ENCODE data around the gene C1orf167. TPM values are rescaled to one million over a fixed set of nuclear protein-coding genes. Genes with fewer than 3 reads are reported as not detected.

C1orf167 gene
- total RNA-seq, 1 experiment from 2014 or later, result 0.39 TPM

DNA sequence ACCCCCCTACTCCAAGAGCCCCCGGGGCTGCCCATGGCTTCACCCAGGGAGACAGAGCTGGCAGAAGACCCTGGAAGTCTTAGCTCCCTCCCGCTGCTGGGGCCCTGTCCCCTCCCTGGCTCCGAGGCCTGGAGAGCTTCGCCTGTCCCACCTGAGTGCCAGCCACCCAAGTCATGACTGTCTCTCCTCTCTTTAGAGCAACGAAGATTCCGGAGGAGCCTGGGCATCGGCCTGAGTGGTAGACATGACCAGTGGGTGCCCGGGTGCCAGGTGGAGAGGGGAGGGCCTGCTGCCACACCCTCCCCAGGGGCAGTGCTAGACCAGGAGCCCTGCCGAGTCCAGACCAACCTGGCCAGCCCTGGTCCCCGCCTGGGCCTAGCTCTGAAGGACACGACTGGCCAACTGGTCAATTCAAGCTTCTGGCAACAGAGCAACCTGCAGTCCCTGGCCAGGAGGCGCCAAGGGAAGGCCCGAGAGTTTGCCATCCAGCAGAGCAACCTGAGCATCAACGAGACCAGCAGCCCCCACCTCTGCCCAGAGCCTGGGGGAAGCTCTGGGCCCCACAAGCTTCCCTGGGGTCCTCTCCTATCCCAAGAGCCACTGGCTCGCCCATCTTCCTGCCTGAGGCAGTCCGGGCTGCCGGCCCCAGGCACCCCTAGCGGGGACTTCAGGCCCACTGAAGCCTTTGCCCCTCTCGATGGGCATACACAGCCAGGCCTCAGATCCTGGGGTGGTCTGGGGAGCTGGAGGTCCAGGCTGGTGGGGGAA, 3.9 kb downstream of the C1orf167 start:
- H3K4me3 Mint-ChIP-seq, result no peak overlapping the region
- Histone ChIP-seq H3K79me2 (ENCODE audit: insufficient read depth, low read length) (no peaks in the 10 kb centered on the region), H3K18ac (ENCODE audit: insufficient read length, low read depth, low read length) (no peak overlapping the region), H3K27ac (ENCODE audit: insufficient read length, low read depth, low read length) (no peak overlapping the region), H4K8ac (replicated peaks; ENCODE audit: insufficient read length, low read depth, low read length) (no peak overlapping the region), H2BK20ac (ENCODE audit: low read depth, low read length, poor library complexity, severe bottlenecking) (no peak overlapping the region), H3K4ac (ENCODE audit: low read depth, low read length) (no peak overlapping the region), H3K27me3 (ENCODE audit: insufficient read depth, low read length) (peaks cover 11% of the 10 kb centered on the region; the same call in 1 of the 2 replicates), H2BK5ac (ENCODE audit: insufficient read length, low read length) (no peak overlapping the region), H3K56ac (ENCODE audit: insufficient read length, low read depth, low read length) (no peak overlapping the region), H3K4me1 (ENCODE audit: insufficient read depth, low read length) (no peaks in the 10 kb centered on the region), H4K91ac (ENCODE audit: insufficient read length, low read depth, low read length) (no peak overlapping the region), H4K5ac (ENCODE audit: insufficient read length, low read depth, low read length) (no peak overlapping the region), H3K79me1 (ENCODE audit: insufficient read depth, low read depth, low read length, poor library complexity, severe bottlenecking) (no peaks in the 10 kb centered on the region), H2AK5ac (ENCODE audit: insufficient read length, low read length) (no peak overlapping the region), H2BK12ac (ENCODE audit: insufficient read length, low read depth, low read length) (no peak overlapping the region), H3K23ac (ENCODE audit: insufficient read length, low read depth, low read length) (no peak overlapping the region), H3K4me2 (ENCODE audit: insufficient read depth, insufficient read length, low read length) (no peak overlapping the region), H2AFZ (ENCODE audit: low read length) (no peak overlapping the region), H4K20me1 (ENCODE audit: control insufficient read depth, insufficient read depth, insufficient read length) (no peaks in the 10 kb centered on the region), H3K14ac (ENCODE audit: insufficient read depth, low read length) (no peak overlapping the region), H3K9me3 (ENCODE audit: control insufficient read depth, low read depth, low read length) (no peaks in the 10 kb centered on the region), H3K23me2 (ENCODE audit: insufficient read length, low read depth, low read length, poor library complexity, severe bottlenecking) (no peaks in the 10 kb centered on the region), H3T11ph (ENCODE audit: low read length) (no peak overlapping the region), H2BK120ac (ENCODE audit: low read depth, low read length, poor library complexity, severe bottlenecking) (no peak overlapping the region), H2BK15ac (ENCODE audit: low read depth, low read length) (no peak overlapping the region), H3K9ac (ENCODE audit: extremely low read depth, insufficient read length, low read length) (no peak overlapping the region)
- no peak for DNase-seq
- peaks cover 10 to 18% of the 10 kb centered on the region in 2 experiments for H3K4me1 Mint-ChIP-seq
- TF ChIP-seq CTCF (conservative IDR thresholded peaks at IDR 0.05), result no peak
- H3K36me3 Mint-ChIP-seq (ENCODE audit: insufficient read depth in 1 of 3, low read depth in 3 of 3), result no peaks in the 10 kb centered on the region
- H3K27ac Mint-ChIP-seq, result no peak overlapping the region
- peaks cover 57% of the 10 kb centered on the region for H3K27me3 Mint-ChIP-seq (ENCODE audit: low read depth)
- WGBS (ENCODE audit: extremely low coverage, insufficient read length, low lambda C conversion rate), result no CpG with 5 or more reads among the region's 19 CpGs
- peaks cover 0 to 3% of the 10 kb centered on the region in 2 experiments; a peak in 2 of 5 replicates for H3K9me3 Mint-ChIP-seq
